Measurements from ENCODE around the gene WWP2.
"Not testable (repeated sequence)": the region's sequence is repeated elsewhere in the genome, so short reads cannot be mapped to it uniquely, and the experiment has no call there.

The WWP2 gene

DNA sequence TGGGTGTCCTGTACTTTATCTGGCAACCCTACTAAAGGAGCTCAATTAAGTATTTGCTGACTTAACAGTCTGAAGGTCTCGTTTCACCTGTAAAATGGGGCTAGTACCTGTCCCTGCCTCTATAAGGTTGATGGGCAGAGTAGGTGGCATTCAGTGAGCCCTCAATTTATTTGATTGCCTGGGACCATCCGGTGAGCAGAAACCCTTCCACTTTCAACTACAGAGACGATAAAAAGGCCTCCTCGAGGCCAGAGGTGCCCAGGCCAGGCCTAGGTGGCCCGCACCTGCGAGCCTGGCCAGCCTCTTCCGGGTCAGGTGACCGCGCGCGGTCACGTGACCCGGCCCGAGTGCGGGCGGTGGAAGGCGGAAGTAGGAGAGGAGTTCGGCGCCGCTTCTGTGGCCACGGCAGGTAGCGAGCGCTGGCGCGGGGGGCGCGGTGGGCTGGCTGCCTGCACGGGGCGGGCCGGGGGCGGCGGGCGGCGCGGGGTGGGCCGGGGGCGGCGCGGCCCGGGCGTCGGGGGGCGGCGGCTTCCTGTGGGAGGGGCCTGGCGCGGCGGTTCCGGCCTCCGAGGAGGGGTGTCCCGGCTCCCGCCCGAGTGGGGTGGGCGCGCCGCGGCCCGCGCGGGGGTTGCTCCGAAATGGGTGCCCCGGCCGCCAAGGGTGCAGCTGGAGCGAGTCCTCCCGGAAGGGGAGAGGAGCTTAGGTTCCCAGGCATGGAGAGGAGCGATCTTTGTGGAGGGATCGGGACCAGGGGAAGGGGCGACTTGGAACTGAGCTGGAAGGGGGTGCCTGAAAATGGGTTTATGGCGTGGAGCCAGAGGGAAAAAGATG lies at the start of gene WWP2:
TSS of gene WWP2 (plus strand) at position 350 of the 831 bp plus-strand sequence. CDS start 24,679 bp downstream, outside the sequence.
- peak; percentile 82 to 83 for DNase-seq

DNA sequence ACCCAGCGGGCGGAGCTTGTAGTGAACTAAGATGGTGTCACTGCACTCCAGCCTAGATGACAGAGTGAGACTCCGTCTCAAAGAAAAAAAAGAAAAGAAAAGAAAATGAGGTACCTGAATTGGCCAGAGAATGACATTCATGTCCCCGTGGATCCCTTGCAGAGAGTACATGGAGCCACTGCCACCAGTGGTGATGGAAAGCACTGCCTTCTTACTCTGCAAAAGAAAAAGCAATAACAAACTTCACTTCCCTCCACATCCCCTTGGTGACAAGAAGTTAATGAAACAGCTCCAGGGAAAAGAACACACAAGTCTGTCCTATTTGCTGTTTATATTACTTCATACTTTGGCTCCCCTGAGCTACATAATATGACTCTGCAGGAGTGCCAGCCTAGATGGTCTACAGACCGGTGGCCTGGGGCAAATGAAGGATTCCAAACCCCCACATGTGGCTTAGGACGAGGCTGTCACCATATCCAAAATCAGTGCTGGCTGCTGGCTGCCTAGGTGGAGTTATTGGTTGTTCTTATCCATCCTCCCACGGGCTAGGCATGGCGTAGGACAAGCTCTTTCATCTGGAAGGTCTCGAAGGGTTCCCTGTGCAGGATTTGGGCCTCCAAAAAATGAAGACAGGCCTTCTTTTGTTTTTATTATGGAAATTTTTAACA lies 49.1 kb upstream of the WWP2 start:
- no peak for DNase-seq

DNA sequence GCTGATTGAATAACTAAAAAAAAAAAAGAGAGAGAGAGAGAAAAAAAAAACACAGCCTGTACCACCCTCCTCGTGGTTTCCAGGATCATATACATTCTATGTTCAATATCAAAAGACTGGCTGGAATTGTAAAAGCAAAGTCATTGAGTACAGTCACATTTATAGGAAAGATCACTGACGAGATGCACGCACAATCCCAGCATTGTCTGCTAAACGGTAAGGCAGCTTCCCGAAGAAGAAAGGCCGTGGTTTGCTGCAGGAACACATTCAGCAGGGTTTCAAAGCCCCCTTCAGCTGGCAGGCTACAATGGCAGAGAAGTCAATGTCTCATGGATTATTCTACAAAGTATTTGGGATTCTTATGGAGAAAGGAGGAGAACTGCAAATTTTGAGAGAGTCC lies 45.1 kb upstream of the WWP2 start:
- DNase-seq = no peak

DNA sequence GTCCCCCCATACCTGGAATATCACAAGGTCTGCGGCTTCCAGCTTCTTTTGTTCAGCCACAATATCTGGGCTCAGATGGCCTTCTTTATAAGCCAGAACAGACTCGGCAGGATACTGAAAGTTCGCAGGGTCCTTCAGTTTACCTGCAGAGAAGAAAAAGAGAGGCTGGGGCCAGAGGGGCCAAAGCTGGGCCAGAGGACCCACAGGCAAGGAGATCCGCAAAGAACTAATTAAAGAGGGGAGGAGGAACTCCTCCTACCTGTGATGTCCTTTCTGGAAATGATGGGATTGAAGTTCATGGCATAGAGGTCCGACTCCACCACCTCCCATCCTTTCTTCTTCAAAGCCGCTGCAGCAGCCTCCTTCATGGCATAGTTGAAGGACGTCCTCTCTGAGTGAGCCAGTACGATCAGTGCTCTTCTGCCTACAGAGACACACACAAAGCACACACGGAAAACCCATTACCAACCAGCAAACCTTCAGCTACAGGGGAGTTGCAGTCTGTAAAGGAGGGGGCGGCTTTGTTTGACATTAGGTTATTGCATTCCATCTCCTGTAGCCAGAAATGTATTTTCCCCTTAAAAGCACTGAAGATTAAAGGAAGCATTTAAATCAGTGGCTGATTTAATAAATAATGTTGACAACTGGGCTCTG lies 43.9 kb upstream of the WWP2 start:
- DNase-seq = no peak

DNA sequence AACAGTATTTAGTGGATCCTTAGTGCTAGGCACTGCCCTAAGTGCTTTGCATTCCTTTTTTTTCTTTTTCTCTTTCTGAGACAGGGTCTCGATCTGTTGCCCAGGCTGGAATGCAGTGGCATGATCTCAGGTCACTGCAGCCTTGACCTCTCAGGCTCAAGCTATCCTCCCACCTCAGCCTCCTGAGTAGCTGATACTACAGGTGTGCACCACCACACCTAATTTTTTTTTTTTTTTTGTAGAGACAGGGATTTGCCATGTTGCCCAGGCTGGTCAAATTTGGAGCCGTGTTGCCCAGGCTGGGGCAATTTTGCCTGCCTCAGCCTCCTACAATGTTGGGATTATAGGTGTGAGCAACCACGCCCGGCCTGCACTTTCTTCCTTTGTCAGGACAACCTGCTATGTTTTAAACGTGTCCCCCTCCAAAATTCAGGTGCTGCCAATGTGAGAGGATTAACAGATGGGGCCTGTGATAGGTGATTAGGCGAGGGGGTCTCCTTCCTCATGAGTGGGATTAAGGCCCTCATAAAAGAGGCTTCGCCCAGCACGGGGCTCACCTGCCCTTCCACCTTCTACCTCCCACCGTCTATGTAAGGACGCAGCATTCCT lies 41.2 kb upstream of the WWP2 start:
- DNase-seq = no peak

DNA sequence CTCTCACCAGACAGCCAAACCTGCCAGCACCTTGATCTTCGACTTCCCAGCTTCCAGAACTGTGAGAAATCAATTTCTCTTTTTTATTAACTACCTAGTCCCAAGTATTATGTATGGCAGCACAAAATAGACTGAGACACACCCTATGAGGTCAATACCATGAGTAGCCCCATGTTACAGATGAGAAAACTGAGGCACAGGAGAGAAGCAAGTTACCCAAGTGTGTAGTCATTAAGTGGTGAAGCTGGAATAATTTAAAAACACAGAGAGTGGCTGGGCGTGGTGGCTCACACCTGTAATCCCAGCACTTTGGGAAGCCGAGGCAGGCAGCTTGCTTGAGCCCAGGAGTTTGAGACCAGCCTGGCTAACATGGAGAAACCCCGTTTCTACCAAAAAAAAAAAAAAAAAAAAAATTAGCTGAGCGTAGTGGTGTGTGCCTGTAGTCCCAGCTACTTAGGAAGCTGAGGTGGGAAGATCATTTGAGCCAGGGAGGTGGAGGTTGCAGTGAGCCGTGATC lies 40.6 kb upstream of the WWP2 start:
- DNase-seq = no peak

DNA sequence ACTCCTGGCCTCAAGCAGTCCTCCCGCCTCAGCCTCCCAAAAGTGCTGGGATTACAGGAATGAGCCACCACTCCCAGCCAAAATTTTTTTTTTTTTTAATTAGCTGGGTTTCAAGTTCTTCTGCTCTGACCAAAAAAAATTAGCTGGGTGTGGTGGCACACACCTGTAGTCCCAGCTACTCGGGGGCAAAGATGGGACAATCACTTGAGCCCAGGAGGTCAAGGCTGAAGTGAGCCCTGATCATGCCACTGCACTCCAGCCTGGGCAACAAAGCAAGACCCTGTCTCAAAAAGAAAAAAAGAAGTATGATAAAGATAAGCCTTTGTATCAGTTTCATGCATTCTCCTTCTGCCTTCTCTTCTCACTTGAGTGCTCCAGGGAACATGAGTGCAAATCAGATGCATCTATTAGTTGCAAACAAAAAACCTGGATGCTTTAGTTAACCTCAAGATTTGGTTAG lies 37.7 kb upstream of the WWP2 start:
- no peak for DNase-seq

DNA sequence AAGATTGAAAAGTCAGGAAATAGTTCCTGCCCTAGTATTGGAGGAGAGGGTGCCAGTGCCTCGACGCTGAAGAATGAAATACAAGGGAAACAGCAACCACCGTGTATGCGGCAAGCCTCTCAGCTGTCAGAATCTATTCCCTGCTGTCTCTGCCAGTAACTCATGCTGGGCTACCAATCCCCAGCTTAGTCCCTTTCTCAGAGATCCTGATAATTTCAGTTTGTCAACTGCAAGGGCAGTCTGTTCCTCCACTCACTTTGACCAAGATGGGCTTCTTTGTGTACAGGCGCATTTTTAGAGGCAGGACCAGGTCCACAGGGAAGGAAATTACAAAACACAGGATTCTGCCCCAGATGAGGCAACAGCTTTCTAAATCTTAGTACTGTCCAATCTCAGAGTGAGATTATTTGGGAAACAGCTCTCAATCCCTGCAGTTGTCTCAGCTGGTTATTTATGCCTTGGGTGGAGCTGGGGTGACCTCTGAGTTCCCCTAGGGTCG lies 37.1 kb upstream of the WWP2 start:
- DNase-seq = no peak

DNA sequence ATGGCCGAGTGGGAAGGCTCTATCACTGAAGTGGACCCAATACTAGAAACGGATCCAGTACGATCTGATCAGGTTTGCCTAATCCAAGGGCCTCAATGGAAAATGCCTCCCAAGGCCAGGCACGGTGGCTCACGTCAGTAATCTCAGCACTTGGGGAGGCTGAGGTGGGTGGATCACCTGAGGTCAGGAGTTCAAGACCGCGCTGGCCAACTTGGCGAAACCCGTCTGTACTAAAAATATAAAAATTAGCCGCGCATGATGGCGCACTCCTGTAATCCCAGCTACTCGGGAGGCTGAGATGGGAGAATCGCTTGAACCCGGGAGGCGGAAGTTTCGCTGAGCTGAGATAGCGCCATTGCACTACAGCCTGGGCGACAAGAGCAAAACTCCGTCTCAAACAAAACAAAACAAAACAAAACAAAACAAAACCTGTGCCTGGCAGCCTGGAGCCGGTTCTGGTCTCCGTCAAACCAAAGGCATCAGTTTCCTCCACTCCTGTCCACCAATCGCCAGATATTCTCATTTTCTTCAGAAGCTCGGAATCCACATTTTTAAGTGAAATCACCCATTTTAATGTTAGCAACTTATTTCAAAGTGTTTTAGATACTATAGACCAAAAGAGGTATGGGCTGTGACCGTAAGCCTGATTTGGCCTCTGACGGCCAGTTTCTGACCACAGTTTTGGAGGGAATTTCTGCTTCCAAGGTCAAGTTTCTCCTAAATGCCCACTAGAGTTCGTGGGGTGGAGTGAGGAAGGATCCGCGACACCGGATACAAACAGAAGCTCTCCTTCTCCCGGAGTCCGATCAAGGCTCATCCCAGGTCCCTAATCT lies 36.4 kb upstream of the WWP2 start:
- no peak for DNase-seq

DNA sequence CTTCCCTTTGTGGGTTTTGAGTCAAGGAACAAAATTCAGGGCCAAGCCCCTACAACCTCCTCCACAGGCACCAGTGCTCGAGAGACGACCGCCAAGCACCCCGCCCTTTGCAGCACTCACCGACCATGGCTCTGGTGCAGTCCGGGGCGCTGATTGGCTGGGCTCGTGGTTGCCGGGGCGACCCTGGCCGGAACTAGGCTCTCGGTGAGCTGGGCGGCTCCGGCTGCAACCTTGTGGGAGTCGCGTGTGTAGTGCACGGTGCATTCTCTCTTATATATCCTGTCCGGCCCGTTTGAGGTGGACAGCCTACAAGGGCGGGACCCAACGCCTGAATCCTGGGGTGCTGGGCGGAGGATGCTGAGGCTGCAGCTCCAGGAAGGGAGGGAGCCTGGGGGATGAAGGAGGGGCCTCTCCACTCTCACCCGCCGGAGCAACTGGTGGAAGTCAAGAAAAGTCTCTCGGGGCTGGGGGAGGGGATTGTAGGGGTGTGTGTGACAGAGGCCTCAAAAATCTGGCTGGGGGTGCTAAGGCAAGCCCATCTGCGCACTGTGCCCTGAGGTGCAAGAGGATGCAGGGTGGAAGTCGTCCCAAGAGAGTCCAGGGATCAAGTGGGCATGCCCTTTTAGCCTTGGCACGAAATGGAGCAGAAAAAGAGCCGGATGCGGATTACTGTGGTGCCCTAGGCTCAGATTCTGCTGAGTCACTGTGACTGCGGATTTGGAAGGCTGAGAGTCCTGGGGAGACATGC lies 35.6 kb upstream of the WWP2 start, which contains the start of gene NQO1:
TSS of gene NQO1 (minus strand) at position 248 of the 748 bp plus-strand sequence. CDS start at position 127, 121 bp downstream.
- DNase-seq = peak; percentile 87 to 88

DNA sequence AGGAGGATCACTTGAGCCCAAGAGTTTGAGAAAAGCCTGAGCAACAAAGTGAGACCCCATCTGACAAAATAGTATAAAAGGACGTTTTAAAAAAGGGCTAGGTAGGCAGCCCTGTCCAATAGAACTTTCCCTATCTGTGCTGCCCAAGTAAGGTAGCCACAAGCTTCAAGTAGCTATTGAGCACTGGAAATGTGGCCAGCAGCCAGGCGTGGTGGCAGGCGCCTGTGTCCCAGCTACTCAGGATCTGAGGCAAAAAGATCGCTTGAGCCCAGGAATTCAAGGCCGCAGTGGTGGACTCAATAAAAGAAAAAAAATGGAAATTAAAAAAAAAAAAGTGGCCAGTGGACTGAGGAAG lies 34.2 kb upstream of the WWP2 start:
- no peak for DNase-seq

DNA sequence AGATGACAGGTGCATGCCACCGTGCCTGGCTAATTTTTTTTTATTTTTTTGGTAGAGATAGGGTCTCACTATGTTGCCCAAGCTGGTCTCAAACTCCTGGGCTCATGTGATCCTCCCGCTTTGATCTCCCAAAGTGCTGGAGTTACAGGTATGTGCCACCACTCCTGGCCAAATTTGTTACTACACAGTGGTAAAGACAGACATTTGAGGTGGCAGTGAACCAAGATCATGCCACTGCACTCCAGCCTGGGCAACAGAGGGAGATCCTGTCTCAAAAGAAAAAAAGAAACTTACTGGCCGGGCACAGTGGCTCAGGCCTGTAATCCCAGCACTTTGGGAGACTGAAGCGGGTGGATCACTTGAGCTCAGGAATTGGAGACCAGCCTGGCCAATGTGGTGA lies 33.1 kb upstream of the WWP2 start:
- DNase-seq = not testable (repeated sequence)

DNA sequence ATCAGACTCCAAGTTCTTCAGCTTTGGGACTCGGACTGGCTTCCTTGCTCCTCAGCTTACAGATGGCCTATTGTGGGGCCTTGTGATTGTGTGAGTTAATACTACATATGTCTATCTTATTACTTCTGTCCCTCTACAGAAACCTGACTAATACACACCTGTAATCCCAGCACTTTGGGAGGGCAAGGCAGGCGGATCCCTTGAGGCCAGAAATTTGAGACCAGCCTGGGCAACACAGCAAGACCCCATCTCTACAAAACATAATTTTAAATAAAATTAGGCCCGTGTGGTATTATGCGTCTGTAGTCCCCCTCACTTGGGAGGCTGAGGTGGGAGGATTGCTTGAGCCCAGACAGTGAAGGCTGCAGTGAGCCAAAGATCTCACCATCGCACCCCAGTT lies 30.9 kb upstream of the WWP2 start:
- DNase-seq = not testable (repeated sequence)

DNA sequence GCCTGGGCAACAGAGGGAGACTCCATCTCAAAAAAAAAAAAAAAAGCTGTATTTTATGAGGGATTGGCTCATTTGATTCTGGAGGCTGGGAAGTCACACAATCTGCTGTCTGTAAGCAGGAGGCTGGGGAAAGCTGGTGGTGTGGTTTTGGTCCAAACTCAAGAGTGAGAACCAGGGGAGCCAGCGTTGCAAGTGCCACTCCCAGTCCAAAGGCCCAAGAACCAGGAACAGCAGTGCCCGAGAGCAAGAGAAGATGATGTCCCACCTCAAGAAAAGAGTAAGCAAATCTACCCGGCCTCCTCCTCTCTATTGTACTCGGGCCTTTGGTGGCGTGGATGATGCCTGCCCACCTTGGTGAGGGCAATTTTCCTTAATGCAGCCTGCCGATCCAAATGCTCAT lies 30.0 kb upstream of the WWP2 start:
- no peak for DNase-seq

DNA sequence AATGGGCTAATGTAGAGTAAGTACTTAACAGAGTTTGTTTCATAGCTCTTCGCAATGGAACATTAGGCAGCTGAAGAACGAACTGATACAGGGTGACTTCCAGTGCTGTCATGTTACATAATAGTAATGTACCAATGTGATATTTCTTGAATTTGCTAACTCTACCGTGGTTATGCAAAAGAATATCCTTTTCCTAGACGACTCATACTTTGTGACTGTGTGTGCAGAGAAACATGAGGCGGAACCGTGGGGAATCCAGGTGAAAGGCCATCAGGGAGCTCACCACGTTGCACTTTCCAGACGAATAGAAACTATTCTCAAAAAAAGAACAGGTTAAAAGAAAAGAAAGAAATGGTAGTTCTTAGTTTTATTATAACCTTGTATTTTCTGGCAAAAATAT lies 20.6 kb upstream of the WWP2 start:
- DNase-seq = no peak

DNA sequence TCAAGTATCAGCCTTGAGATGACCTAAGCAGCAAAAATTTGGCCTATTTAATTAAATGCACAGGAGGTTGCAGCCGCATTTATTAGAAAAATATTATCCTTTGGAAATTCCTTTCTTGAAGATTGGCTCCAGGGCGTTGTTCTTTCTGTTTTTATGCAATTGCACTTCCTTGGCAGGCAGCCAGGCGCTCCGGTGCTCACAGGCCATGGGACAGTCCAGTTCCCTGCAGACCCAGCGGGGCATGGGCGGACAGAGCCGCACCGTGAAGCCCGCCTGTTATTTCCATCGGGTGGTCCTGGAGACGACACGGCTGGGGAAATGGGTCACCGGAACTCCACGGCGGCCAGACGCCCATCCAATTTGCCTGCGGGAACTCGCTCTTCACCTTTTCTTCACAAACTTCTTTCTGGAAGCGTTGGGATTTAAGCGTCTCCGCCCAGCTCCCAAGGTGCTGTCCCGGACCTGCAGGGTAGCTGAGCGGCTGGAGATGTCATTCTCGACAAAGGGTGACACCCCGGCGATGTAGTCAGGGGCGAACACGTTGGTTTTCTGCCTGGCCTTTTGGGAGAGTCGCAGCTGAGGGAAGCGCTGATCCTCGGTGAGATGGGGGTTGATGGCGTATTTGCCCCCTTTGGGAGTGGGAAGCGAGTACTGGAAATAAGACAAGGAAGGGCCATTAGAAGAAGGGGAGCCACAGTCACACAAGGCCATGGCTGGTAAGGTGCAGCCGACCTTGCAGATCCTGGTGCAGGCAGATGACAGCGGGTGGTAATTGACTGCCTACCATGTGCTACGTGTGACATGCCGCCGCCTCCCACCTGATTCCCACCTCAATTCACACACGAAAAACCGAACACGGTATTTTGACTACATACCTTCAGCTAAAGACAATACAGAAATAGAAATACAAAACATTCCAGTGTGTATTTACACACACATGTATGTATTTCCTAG lies 19.9 kb upstream of the WWP2 start:
- no peak for DNase-seq

DNA sequence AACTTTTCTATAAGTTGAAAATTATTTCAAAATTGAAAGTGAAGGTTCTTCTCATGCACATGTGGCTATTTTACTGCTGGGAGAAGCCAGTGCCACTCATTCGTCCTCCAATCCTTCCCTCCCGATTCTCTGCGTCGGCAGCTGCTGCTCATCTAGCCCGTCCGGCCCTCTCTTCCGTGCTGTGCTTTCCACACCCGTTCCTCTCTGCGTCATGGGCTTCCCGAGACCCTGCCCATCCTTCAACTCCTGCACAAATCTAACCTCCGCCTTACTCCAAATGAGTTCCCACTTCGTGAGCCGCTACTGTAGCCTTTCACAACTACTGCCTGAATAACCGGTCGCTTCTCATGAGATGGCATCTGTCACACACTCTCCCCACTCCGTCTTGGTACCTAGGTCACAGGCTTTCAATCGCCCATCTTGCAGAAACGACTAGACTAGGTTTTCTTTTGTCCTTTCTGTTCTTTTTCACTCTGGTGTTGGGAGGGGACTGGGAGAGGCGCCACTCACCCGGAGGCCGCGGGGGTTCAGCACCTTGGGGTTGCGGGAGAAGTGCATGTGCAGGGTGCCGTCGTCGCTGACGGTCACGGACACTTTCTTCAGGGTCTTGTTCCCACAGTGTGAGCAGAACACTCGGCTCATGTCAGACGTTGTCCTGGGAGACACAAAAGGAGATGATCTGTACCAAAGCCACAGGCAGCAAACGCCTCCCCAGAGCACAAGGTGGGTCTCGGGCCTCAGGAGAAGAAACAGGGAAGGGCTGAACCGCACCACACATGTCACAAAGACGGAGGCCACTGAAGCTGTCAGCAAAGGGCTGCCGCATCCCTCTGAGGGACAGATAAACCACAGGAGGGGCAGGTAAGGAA lies 17.5 kb upstream of the WWP2 start:
- DNase-seq = no peak

DNA sequence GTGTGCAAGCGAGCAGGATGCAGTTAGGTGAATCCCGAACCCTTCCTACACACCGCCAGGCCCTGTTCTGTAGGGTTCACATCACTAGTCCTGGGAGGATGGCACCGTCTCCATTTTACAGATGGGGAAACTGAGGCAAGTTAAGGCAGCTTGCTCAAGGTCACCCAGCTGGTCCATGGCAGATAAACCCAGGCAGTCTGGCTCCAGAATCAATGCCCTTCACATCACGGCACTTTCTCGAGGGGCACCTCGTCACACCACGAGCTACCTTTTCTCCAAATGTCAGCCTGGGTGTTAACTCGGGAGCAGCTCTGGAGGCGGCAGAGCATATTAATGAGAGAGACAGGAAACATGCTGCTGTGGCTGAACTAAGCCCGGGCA lies 16.9 kb upstream of the WWP2 start:
- DNase-seq = no peak

DNA sequence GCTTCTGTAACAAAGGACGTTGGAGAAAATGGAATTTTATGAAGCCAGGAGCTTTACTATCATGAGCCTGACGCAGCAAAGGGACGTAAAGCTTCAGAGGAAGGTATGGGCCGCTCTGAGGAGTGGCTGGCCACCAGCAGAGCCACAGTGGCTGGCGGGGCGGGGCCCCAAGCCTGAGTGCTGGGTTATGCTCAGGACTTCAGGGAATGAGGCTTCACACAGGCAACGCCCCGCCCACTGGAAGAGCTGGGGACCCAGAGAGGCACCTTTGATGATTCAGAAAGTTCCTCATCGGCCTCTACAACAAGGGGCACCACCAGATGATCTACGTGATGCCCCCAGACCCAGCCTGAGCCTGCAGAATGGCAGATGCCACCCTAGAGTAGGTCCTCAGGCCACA lies 16.2 kb upstream of the WWP2 start:
- DNase-seq = no peak

All from CD4-positive, alpha-beta T cell treated with Interleukin-4 for 1 hour (primary cell).